Measurements from ENCODE around the gene C10orf120.

The C10orf120 gene

GRCh38 chr10:122703483-122704448, 4.1 kb upstream of the C10orf120 start:
- H3K4me3 ChIP-seq (ENCODE audit: low read depth, low read length), result no peak overlapping the region

- no peak overlapping the region for H3K4me3 ChIP-seq (ENCODE audit: low read depth, low read length)
Measured at GRCh38 chr10:122702275-122702674, 2.6 kb upstream of the C10orf120 start.

- no peak overlapping the region for H3K4me3 ChIP-seq (ENCODE audit: low read depth, low read length)
Measured at GRCh38 chr10:122701652-122702051, 2.0 kb upstream of the C10orf120 start.

GRCh38 chr10:122696687-122697086, 3.0 kb downstream of the C10orf120 start:
- no peak overlapping the region for H3K4me3 ChIP-seq (ENCODE audit: low read depth, low read length)

- no peak overlapping the region for H3K4me3 ChIP-seq (ENCODE audit: low read depth, low read length)
Measured at GRCh38 chr10:122692744-122693143, 6.9 kb downstream of the C10orf120 start.

GRCh38 chr10:122689146-122689820, 10.4 kb downstream of the C10orf120 start:
- no peak overlapping the region for H3K4me3 ChIP-seq (ENCODE audit: low read depth, low read length)

- H3K4me3 ChIP-seq (ENCODE audit: low read depth, low read length), result no peak overlapping the region
Measured at GRCh38 chr10:122688293-122688989, 11.2 kb downstream of the C10orf120 start.

GRCh38 chr10:122682522-122682921, 17.1 kb downstream of the C10orf120 start:
- no peak overlapping the region for H3K4me3 ChIP-seq (ENCODE audit: low read depth, low read length)

GRCh38 chr10:122678266-122678665, 21.4 kb downstream of the C10orf120 start:
- no peak overlapping the region for H3K4me3 ChIP-seq (ENCODE audit: low read depth, low read length)

- H3K4me3 ChIP-seq (ENCODE audit: low read depth, low read length), result no peak overlapping the region
Measured at GRCh38 chr10:122675278-122675677, 24.4 kb downstream of the C10orf120 start.

GRCh38 chr10:122674781-122675180, 24.9 kb downstream of the C10orf120 start:
- H3K4me3 ChIP-seq (ENCODE audit: low read depth, low read length), result no peak overlapping the region

- H3K4me3 ChIP-seq (ENCODE audit: low read depth, low read length), result no peak overlapping the region
Measured at GRCh38 chr10:122673731-122674130, 25.9 kb downstream of the C10orf120 start.

- H3K4me3 ChIP-seq (ENCODE audit: low read depth, low read length), result no peak overlapping the region
Measured at GRCh38 chr10:122673269-122673668, 26.4 kb downstream of the C10orf120 start.

- H3K4me3 ChIP-seq (ENCODE audit: low read depth, low read length), result no peak overlapping the region
Measured at GRCh38 chr10:122672655-122673054, 27.0 kb downstream of the C10orf120 start.

- no peak overlapping the region for H3K4me3 ChIP-seq (ENCODE audit: low read depth, low read length)
Measured at GRCh38 chr10:122671355-122671754, 28.3 kb downstream of the C10orf120 start.

GRCh38 chr10:122669842-122670241, 29.8 kb downstream of the C10orf120 start:
- no peak overlapping the region for H3K4me3 ChIP-seq (ENCODE audit: low read depth, low read length)

- H3K4me3 ChIP-seq (ENCODE audit: low read depth, low read length), result no peak overlapping the region
Measured at GRCh38 chr10:122669045-122669444, 30.6 kb downstream of the C10orf120 start.

GRCh38 chr10:122665946-122666345, 33.7 kb downstream of the C10orf120 start:
- no peak overlapping the region for H3K4me3 ChIP-seq (ENCODE audit: low read depth, low read length)

GRCh38 chr10:122665329-122665860, 34.3 kb downstream of the C10orf120 start:
- H3K4me3 ChIP-seq (ENCODE audit: low read depth, low read length), result no peak overlapping the region

- H3K4me3 ChIP-seq (ENCODE audit: low read depth, low read length), result no peak overlapping the region
Measured at GRCh38 chr10:122664501-122664900, 35.1 kb downstream of the C10orf120 start.

- no peak overlapping the region for H3K4me3 ChIP-seq (ENCODE audit: low read depth, low read length)
Measured at GRCh38 chr10:122663516-122664130, 36.0 kb downstream of the C10orf120 start.
